Activated CD4-positive, CD25-positive, alpha-beta regulatory T cell (primary cell): ENCODE data around the gene SCN1A.
"Not testable (repeated sequence)": the region's sequence is repeated elsewhere in the genome, so short reads cannot be mapped to it uniquely, and the experiment has no call there.

Source experiments
- DNase-seq, 4 experiments: peaks; one replicate each; lab custom pipeline; 2025; lab: John Stamatoyannopoulos, UW

Gene SCN1A

DNA sequence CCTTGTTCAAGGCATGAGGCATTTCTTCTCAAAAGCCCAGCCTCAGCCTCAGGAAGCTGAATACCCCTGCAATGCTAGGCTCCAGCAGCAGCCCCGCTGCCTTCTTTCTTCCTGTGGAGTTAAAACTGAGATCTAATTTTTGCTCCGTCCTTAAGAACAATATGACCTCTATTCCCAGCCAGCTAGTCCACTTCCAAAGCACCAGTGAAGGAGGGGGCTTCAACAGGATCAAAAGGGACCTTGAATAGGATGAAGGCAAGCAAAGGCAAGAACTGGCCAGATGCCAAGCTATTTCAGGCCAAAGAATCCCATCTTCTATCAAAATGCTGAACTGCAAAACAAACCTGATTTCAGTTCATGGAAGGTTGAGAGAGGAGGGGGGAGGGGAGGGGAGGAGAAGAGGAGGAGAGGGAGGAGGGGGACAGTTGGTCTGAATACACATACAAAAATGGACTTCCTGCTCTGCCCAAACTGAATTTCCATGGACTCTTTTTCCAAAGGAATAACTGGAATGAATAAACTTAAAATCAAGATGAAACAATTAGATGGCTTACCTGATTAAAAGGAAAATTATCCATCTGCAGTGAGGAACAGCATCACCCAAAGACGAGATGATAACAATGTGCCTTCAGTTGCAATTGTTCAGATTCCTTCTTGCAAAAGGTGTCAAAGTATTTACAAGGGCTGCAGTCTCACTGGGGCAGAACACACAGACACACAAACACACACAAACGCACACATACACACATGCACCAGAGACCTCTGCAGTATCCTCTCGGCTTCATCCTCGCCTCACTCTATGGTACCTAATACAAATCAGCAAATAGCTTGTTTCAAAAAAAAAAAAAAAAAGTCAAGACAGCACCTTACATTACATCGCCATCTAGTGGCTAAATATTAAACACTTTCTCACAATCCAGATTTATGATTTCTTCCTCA is at the start of gene SCN1A:
Gene SCN1A (minus strand): TSS at position 804 of the 939 bp plus-strand sequence. CDS start 54,399 bp downstream, outside the sequence.
- no peak for DNase-seq

DNA sequence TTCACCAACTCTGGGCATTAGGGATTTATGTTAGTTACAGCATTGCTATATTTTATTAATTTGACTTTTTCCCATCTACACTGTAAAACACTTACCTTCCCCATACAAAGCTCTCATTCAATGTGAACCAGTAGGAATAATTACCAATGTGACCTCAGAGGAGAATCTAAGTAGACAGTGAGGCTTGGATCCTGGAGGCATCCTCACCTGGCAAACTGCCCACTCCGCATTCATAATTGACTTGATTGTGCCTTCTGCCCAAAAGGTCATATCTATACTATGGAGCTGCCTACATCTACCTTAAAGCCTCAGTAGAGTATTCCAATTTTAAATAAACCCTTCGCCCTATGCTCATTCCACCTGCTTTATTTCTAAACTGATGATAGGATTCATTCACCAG is 45.4 kb upstream of the SCN1A start:
- DNase-seq, result no peak

DNA sequence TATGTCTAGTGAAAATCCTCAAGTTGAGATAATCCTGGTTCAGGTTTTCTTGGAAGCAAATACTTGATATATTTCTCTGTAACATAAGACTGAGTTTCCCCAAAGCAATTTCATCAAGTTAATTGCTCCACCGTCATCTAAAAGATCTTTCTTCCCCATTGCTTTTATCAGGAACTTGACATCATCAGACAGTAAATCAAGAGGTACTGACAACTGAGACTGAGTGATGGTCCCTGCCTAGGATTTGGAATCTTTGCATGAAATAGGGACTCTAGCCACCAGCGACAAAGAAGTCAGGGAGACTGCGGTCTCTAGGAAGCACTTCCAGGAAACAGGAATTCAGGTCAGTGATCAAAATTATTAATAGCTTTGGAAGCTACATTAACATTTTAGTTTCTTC is 43.4 kb upstream of the SCN1A start:
- DNase-seq, result no peak

DNA sequence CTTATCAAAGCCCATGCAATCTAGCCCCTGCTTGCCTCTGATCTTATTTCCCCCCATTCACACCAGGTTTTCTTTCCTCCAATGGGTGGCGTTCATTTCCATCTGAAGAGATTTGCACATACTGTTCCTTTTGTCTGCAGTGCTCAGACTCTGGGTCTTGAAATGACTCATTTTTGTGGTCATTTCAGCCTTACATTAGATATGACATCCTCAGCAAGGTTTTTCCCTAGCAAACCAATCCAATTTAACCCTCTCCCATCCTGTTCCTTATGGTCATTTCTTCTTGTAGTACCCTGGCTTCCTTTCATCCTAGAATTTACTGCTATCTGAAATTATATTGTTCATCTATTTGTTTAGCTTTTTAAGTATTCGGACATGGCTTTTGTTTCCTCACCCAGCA is 42.5 kb upstream of the SCN1A start:
- DNase-seq, result no peak

DNA sequence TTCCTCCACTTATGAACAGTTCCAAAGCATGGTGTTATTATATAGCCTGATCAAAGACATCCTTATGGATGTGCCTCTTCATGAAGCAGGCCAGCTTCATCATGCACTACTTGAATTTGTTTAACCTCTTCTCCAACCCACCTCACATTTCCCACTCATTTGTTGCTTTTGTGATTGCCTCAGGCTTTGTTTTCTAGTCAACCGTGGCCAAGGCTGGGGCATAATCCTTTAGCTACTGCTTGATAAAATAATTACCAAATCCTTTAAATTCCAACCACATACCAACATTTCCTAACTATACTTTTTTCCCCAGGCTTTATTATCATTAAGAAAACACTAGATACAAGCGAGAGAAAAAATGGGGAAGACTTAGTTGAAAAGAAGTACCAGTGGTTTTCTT is 39.6 kb upstream of the SCN1A start:
- no peak for DNase-seq

DNA sequence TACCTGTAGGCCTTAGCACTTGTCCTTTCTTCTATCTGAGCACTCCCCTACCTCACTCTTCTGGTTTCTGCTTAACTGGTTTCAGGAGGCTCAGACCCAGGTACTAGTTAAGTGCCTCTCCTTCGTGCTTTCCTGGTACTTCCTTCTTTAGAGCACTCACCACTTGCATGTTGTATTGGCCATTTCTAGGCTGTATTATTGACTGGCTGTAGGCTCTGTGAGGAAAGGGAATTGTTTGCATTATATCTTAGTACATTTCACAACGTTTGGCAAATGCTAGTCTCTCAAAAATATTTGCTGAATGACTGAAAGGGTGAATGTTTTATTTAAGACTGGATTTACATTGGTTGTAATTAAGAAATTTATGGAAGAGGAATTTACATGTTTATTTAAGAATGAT is 36.0 kb upstream of the SCN1A start:
- no peak for DNase-seq

DNA sequence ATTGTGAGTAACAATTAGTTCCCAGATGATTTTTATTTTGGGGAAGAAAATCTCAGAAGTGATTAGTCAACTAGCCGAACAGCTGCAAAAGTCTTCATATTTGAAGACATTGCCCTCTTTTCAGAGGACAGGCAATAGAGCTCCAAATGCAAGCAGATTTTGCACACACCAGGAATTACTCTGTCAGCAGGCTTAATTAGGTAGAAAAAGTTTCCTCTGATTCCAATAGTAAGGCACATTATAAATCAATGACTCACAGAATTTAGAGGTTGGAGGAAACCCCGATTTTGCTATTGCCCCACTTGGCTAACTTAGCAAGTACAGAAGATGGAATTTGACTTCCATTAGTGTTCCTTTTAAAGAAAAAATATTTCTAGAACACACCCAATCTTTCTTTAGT is 30.7 kb upstream of the SCN1A start:
- no peak for DNase-seq

DNA sequence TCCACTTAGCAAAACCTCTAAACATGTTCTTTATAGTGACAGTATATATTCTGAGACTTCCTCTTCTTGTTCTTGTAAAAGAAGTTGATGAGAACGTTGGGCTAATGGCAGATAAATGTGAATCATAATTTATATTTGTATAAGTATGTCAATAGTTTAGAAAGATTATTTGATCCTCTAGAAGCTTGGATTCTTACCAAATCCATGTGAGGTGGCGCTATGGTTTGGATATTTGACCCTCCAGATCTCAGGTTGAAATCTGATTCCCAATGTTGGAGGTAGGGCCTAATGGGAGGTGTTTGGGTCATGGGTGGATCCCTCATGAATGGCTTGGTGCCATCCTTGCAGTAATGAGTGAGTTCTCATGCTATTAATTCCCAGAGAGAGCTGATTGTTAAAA is 29.8 kb upstream of the SCN1A start:
- DNase-seq, result no peak

DNA sequence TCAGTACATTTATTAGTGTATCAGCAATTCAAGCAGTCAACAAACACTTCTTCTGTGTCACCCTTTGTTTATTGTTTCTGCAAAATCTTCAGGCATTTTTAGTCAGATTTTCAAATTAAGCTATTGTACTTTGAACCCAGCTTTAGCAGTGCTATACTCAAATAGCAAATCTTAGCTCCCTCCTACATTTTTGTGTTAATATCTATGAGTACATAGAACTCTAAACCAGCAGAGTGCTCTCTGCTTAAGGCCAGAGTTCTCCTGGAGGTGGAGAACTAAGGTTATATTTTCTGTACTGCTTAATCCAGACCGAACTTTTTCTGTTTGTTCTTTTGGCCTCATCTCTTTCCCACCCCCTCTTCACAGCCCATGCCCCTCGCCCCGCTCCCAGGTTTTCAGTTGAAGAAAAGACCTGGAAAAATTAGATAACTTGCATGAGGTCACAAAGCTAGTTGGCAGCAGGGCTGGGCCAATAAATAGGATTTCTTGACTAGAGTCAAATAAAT is 29.2 kb upstream of the SCN1A start:
- no peak for DNase-seq

DNA sequence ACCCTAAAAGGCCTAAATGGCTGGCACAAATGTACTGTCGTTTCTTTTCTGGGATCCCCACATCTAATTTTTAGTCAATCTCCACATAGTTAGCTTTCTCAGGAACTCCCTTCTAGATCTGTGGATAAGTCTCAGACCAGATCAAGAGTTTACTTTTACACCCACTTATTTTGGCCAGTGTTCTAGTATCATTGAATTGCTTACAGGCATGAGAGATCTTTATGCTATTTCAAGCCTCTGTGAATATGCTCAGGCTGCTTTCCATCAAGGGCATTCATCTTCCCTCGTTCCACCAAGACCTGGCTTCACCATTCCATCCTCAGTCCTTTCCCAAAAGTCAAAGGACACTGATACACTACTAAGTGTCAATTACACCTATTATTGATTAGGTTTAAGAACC is 27.8 kb upstream of the SCN1A start:
- DNase-seq, result no peak

DNA sequence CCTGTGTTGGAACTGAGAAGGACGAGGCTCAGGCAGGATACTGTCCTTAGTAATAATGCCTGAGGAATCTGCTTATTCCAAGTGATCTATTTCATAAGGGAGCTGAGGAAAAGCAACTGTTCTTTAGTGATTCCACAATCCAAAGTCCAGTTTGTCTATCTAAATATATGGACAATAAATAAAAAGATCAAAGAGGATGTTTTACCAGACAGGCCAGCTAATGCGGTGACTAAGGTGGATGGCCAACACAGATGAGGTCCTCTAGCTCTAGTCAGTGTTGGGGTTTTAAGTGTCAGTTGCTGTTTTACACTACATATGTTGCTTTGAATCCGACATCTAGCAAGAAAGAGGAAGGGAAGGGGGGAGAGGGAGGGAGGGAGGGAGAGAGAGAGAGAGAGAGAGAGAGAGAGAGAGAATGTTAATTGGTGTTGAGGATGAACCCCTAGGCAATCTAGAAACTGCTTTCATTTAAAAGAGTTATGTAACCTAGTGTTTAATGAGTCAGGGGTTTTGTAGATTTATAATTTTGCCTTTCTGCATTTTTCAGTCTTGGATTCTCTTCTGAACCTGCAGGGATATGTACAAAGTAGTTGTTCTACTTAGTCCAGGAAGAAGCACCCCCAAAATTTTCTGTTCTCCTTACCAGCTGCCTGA is 27.0 kb upstream of the SCN1A start:
- DNase-seq, result no peak

DNA sequence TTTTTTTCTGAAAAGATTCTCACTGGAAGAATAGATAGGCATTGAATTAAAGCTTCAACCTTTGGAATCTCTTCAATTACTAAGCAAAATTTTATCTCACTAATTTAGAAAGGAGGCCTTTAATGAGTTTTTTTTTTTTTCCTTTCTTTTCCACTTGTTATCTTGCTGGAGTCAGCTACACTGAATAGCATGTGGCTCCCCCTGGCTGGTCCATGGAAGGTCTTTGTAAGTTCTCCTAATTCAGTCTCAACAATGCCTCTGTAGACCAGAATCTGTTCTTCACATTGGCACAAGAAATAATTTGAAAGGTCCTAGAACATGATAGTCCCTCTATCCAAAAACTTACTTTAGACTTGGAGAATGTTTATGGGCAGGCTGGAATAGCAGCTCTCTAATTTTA is 24.2 kb upstream of the SCN1A start:
- DNase-seq, result no peak

DNA sequence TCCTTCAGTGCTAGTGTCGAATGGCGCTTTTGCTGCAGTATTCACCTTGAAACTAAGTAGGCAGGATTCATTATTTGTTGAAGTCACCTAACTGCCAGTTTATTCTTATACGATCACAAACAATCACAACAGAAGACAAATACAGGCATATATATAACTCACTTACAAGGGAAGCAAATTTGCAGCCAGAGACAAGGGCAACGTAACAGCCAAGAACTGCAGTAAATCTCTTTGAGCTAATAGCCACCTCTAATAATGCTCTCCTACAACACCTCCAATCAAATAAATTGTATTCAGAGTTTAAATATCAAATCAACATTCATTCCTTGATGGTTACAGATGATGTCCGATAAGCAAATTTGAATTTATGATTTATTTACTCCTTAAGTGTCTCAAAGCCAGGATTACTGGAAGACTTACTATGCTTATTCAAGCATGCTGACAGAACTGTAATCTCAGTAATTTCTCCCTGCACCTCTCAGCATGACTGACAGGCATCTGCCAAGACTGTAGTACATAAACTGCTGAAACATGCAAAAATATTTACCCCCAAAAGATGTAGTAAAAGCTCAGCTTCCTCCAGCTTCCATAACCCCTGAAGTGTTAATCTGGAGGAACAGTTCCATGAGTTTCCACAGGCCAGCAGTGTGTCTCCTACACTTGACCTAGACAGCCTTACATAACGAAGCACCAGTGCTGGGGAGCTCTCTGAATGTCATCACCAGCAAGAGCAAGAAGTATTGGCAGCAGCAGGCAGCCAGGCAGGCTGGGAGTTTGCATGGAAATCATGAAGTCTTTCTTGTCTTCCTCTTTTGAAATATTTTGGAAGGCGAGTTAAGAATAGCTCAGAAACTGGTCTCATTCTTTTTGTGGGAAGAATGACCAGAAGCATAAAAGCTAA is 20.9 kb upstream of the SCN1A start:
- no peak for DNase-seq

DNA sequence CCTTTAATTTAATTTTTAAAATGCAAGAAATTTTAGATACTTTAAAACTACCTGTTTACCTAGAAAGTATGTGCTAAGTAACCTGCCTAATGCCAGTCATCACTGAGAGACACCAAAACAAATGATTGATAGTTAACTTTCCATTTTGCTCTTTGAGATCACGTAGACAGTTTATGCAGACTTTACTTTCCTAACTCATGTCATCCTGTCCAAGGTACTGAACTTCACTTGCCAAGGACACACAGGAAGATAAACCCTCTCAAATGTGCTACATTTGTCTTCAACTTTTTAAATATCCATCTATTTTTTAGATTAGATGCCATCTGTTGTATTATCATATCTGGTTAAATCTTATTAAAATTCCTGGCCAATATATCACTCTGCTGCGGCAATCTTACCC is 20.1 kb upstream of the SCN1A start:
- DNase-seq, result no peak

DNA sequence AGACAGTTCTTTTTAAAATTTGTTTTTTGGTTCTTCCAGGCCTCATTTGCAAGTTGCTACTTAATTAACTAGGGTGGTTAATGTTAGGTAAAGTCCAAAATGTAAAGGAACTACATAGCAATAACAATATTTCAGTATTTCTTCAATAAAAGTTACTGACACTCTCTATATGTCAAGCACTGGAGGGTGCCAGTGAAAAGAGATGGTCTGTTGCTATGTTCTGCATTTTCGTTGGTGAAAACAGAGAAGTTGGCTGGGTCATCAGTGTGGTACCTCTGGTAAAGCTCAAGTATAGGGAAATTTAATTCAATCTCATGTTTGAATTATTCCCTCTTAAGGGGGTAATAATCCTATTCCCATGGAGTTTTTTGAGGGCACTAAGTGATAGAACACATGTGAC is 16.3 kb upstream of the SCN1A start:
- DNase-seq, result no peak

DNA sequence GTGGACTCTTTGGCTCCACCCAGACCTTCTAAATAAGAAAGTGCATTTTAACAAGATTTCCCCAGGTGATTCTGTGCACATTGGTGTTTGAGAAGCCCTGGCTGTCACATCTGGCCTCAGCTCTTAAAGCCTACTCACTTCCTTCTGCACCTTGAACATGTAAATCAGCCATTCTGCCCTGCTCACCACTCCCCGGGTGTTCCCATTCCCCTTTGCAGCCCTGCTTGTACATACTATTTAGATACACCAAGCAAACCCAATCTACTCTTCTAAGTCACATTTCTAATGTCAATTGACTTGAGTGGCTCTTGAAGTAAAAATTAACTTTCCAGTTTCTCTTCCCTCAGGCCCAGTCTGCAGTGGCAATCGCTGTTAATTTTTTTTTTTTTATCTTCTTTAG is 13.1 kb upstream of the SCN1A start:
- DNase-seq, result no peak

DNA sequence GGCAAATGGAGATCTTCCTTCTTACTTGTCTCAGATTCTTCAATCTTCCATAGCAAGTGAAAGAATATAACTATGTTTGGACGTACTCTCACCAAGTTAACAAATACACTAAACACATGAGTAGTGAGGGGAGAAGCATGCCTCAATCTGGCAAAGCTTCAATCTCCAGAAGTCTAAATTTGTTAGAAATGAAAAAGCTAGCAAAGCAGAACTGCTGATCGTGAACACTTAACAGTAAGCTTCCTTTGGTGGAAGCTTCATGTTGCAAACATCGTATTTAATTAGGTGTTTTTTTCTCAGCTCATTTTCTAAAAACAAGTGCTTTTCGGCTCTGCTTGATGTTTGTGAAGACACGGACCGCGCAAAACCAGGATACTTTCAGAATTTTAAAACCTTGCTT is 12.7 kb upstream of the SCN1A start:
- no peak for DNase-seq

DNA sequence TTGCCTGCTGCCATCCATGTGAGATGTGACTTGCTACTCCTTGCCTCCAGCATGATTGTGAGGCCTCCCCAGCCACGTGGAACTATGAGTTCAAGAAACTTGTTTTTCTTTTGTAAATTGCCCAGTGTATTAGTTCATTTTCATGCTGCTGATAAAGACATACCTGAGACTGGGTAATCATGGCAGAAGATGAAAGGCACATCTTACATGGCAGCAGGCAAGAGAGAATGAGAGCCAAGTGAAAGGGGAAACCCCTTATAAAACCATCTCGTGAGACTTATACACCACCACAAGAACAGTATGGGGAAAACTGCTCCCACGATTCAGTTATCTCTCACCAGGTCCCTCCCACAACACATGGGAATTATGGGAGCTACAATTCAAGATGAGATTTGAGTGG is 11.7 kb upstream of the SCN1A start:
- not testable (repeated sequence) for DNase-seq

DNA sequence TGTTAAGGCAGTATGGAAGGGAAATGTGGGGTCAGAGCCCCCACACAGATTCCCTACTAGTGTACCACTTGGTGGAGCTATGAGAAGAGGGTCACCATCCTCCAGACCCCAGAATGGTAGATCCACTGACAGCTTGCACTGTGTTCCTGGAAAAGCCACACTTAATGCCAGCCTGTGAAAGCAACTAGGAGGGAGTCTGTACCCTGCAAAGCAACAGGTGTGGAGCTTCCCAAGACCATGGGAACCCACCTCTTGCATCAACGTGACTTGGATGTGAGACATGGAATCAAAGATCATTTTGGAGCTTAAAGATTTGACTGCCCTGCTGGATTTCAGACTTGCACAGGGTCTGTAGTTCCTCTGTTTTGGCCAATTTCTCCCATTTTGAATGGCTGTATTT is 10.8 kb upstream of the SCN1A start:
- DNase-seq, result no peak

DNA sequence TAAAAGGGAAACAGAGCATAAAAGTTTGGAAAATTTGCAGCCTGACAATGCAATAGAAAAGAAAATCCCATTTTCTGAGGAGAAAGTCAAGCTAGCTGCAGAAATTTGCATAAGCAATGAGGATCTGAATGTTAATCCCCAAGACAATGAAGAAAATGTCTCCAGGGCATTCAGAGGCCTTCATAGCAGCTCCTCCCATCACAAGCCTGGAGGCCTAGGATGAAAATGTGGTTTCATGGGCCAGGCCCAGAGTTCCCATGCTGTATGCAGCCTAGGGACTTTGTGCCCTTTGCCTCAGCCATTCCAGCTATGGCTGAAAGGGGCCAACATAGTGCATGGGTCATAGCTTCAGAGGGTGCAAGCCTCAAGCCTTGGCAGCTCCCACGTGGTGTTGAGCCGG is 10.3 kb upstream of the SCN1A start:
- DNase-seq, result no peak

DNA sequence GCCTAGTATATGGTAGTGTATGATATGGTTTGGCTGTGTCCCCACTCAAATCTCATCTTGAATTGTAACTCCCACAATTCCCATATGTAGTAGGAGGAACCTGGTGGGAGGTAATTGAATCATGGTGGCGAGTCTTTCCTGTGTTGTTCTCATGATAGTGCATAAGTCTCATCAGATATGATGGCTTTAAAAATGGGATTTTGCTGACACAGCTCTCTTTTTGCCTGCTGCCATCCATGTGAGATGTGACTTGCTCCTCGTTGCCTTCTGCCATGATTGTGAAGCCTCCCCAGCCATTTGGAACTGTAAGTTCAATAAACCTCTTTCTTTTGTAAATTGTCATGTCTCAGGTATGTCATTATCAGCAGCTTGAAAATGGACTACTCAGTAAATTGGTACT is 9.5 kb upstream of the SCN1A start:
- no peak for DNase-seq

DNA sequence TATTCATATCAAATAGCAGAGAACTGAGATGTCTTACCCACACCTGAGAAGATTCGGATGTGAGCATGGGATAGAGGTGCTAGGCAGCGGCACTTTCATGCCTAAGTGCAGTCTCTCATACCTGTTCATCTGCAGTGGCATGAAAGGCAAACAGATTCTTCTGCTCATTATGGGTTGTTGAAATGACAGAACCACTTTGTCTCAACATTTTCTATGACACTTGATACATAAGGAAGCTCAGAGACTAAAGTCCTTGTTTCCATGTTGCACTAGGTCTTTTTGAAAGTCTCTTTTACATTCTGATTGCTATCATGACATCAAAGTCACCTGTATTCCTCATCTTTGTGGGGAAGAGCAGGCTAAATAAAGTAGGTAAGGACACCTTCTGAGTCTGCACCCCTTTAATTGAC is 8.0 kb upstream of the SCN1A start:
- no peak for DNase-seq
